H1 (cell line): ENCODE measurements around the gene ACKR3. TPM values are rescaled to one million over a fixed set of nuclear protein-coding genes. Genes with fewer than 3 reads are reported as not detected.

Source experiments
- CTCF ChIA-PET: fragments of 300-600 bp; sonication (Branson Sonifier 250); formaldehyde crosslinking; loops from one replicate; lab custom pipeline; 2021; ENCODE audit not compliant: partially characterized antibody; lab: Charles Lee
- POLR2A ChIA-PET: fragments of 300-600 bp; sonication (Branson Sonifier 250); formaldehyde crosslinking; loops from one replicate; lab custom pipeline; 2021; ENCODE audit warnings: inconsistent platforms; ENCODE audit not compliant: partially characterized antibody; lab: Charles Lee
- DNase-seq, 2 experiments: peaks; one replicate each; pipeline versions ENCODE4 v3.0.0 to v3.0.0-alpha.2; 2010 to 2022; ENCODE audit warnings: low spot score in 2 of 2, low read depth in 1 of 2, mixed read lengths in 1 of 2
- FAIRE-seq: peaks from 2 replicates; lab custom pipeline; 2011; peaks lifted over from hg19 to GRCh38; lab: Jason Lieb, UNC
- H2AFZ ChIP-seq: 2 replicates; pipeline ENCODE4 v1.8.1; 2012; ENCODE audit warnings: low read length, inconsistent platforms
- H2AK5ac ChIP-seq: 2 replicates; pipeline ENCODE4 v1.6.1; 2013; ENCODE audit warnings: low read depth, low read length
- H2BK120ac ChIP-seq: replicated peaks from 2 replicates; pipeline ENCODE3; 2013; ENCODE audit warnings: low read depth, low read length, inconsistent platforms
- H2BK12ac ChIP-seq: 2 replicates; pipeline ENCODE4 v1.6.1; 2013; ENCODE audit warnings: low read depth, low read length
- H2BK15ac ChIP-seq: 2 replicates; pipeline ENCODE4 v1.6.1; 2013; ENCODE audit warnings: low read length
- H2BK20ac ChIP-seq: 2 replicates; pipeline ENCODE4 v1.6.1; 2013; ENCODE audit warnings: low read length
- H2BK5ac ChIP-seq: 2 replicates; pipeline ENCODE4 v1.6.1; 2013; ENCODE audit warnings: low read depth, low read length
- H3K14ac ChIP-seq: 2 replicates; pipeline ENCODE4 v1.6.1; 2013; ENCODE audit warnings: inconsistent platforms; ENCODE audit not compliant: insufficient read length
- H3K18ac ChIP-seq: 2 replicates; pipeline ENCODE4 v1.6.1; 2013; ENCODE audit warnings: low read length; ENCODE audit errors: extremely low read depth
- H3K23ac ChIP-seq: 2 replicates; pipeline ENCODE4 v1.6.1; 2013; ENCODE audit warnings: inconsistent platforms; ENCODE audit not compliant: insufficient read length
- H3K23me2 ChIP-seq: 2 replicates; pipeline ENCODE4 v1.6.1; 2013; ENCODE audit warnings: low read depth, low read length
- H3K27ac ChIP-seq: 2 replicates; pipeline ENCODE4 v1.6.1; 2011; ENCODE audit warnings: low read depth, low read length, inconsistent platforms
- H3K27me3 ChIP-seq, 4 experiments: replicated peaks in 1 of 4; 1 replicate in 1 of 4; 2 replicates in 3 of 4; pipeline versions ENCODE4 v1.6.1 to v1.8.1; 2011 to 2013; ENCODE audit warnings: low read length in 3 of 4, mild to moderate bottlenecking in 3 of 4, inconsistent platforms in 2 of 4, mixed read lengths in 2 of 4, moderate library complexity in 1 of 4; ENCODE audit not compliant: control insufficient read depth in 3 of 4, insufficient read depth in 3 of 4; ENCODE audit errors: extremely low read depth in 1 of 4
- H3K36me3 ChIP-seq, 4 experiments: 2 replicates each; pipeline versions ENCODE4 v1.6.1 to v1.8.1; 2011 to 2013; ENCODE audit warnings: mild to moderate bottlenecking in 4 of 4, low read length in 3 of 4, moderate library complexity in 2 of 4, control low read depth in 1 of 4, inconsistent platforms in 1 of 4; ENCODE audit not compliant: insufficient read depth in 4 of 4, control insufficient read depth in 2 of 4
- H3K4ac ChIP-seq: replicated peaks from 2 replicates; pipeline ENCODE3; 2013; ENCODE audit warnings: low read length, low read depth, mixed read lengths, inconsistent platforms; ENCODE audit not compliant: insufficient read length
- H3K4me1 ChIP-seq, 4 experiments: replicated peaks in 1 of 4; 1 replicate in 1 of 4; 2 replicates in 3 of 4; pipeline versions ENCODE4 v1.6.1 to v1.8.1; 2011 to 2013; ENCODE audit warnings: low read length in 3 of 4, inconsistent platforms in 2 of 4, mixed read lengths in 1 of 4; ENCODE audit not compliant: insufficient read depth in 4 of 4, control insufficient read depth in 3 of 4
- H3K4me2 ChIP-seq, 2 experiments: 2 replicates each; pipeline versions ENCODE4 v1.6.1 to v1.8.1; 2011 to 2013; ENCODE audit warnings: low read depth in 2 of 2, low read length in 2 of 2, control low read depth in 1 of 2, inconsistent platforms in 1 of 2, mild to moderate bottlenecking in 1 of 2; ENCODE audit not compliant: insufficient read depth in 1 of 2
- H3K4me3 ChIP-seq, 4 experiments: fragments of 200-600, 300-600 bp in 1 of 4; sonication (generic), shearing (Covaris generic), sonication (Bioruptor Twin) in 1 of 4; 2 replicates each; pipeline versions ENCODE4 v1.5.1 to v1.8.1; 2011 to 2016; ENCODE audit warnings: low read length in 4 of 4, low read depth in 3 of 4, control low read depth in 2 of 4, inconsistent platforms in 2 of 4, mild to moderate bottlenecking in 2 of 4, mixed read lengths in 1 of 4, moderate library complexity in 1 of 4; ENCODE audit not compliant: insufficient read depth in 2 of 4; ENCODE audit errors: extremely low read depth in 1 of 4
- H3K56ac ChIP-seq: replicated peaks from 2 replicates; pipeline ENCODE3; 2013; ENCODE audit warnings: low read depth, mild to moderate bottlenecking, mixed read lengths, low read length, inconsistent platforms; ENCODE audit not compliant: insufficient read length
- H3K79me1 ChIP-seq: 2 replicates; pipeline ENCODE4 v1.6.1; 2013; ENCODE audit warnings: low read depth, low read length, control low read depth
- H3K79me2 ChIP-seq, 2 experiments: 2 replicates each; pipeline versions ENCODE4 v1.6.1 to v1.8.1; 2012 to 2013; ENCODE audit warnings: low read length in 2 of 2, mild to moderate bottlenecking in 2 of 2, inconsistent platforms in 1 of 2; ENCODE audit not compliant: insufficient read depth in 2 of 2, control insufficient read depth in 1 of 2
- H3K9ac ChIP-seq, 4 experiments: replicated peaks in 1 of 4; 1 replicate in 1 of 4; 2 replicates in 3 of 4; pipeline versions ENCODE4 v1.6.1 to v1.8.1; 2011 to 2013; ENCODE audit warnings: low read depth in 3 of 4, low read length in 3 of 4, control low read depth in 2 of 4, mild to moderate bottlenecking in 2 of 4, moderate library complexity in 2 of 4, inconsistent platforms in 1 of 4; ENCODE audit errors: extremely low read depth in 1 of 4
- H3K9me3 ChIP-seq, 2 experiments: 2 replicates each; pipeline versions ENCODE4 v1.6.1 to v1.8.1; 2012 to 2013; ENCODE audit warnings: mild to moderate bottlenecking in 2 of 2, moderate library complexity in 2 of 2, control low read depth in 1 of 2, inconsistent platforms in 1 of 2, low read depth in 1 of 2, low read length in 1 of 2, mixed read lengths in 1 of 2; ENCODE audit not compliant: insufficient read depth in 2 of 2
- H4K20me1 ChIP-seq, 2 experiments: replicated peaks in 1 of 2; 2 replicates each; pipeline versions ENCODE3 to v1.8.1; 2011 to 2013; ENCODE audit warnings: inconsistent platforms in 2 of 2, low read length in 2 of 2, mild to moderate bottlenecking in 1 of 2; ENCODE audit not compliant: insufficient read depth in 2 of 2, control insufficient read depth in 1 of 2
- H4K5ac ChIP-seq: 2 replicates; pipeline ENCODE4 v1.6.1; 2013; ENCODE audit warnings: low read length, low read depth, mixed read lengths, inconsistent platforms; ENCODE audit not compliant: insufficient read length
- H4K8ac ChIP-seq: 2 replicates; pipeline ENCODE4 v1.8.0; 2013; ENCODE audit warnings: mild to moderate bottlenecking, moderate library complexity, low read length, inconsistent platforms; ENCODE audit not compliant: insufficient read depth; ENCODE audit errors: extremely low read depth
- H4K91ac ChIP-seq: replicated peaks from 2 replicates; pipeline ENCODE3; 2013; ENCODE audit warnings: low read length, mixed read lengths, inconsistent platforms; ENCODE audit not compliant: insufficient read length
- BCL11A ChIP-seq, 2 experiments: IDR thresholded peaks; one replicate each; pipeline ENCODE4 v1.6.1; 2011; ENCODE audit warnings: low read depth in 2 of 2, low read length in 2 of 2, mild to moderate bottlenecking in 2 of 2
- EGR1 ChIP-seq: IDR thresholded peaks from 2 replicates; pipeline ENCODE4 v1.6.1; 2011; ENCODE audit warnings: low read depth, low read length, borderline replicate concordance
- JUND ChIP-seq: IDR thresholded peaks from 2 replicates; pipeline ENCODE4 v1.6.1; 2011; ENCODE audit warnings: mild to moderate bottlenecking, improper control_type of control experiment, low read length
- KDM5A ChIP-seq: fragments of 200-600 bp; IDR thresholded peaks from 2 replicates; pipeline ENCODE4 v1.7.1; 2012; ENCODE audit warnings: mild to moderate bottlenecking, low read length, inconsistent platforms, mixed read lengths
- PHF8 ChIP-seq: fragments of 200-600 bp; sonication (generic); conservative IDR thresholded peaks from 2 replicates; pipeline ENCODE4 v1.7.1; 2012; ENCODE audit warnings: low read depth, mild to moderate bottlenecking, inconsistent platforms, low read length, moderate library complexity
- POLR2AphosphoS5 ChIP-seq: IDR thresholded peaks from 2 replicates; pipeline ENCODE4 v1.6.1; 2011; ENCODE audit warnings: low read depth, low read length
- RAD21 ChIP-seq, 2 experiments: IDR thresholded peaks in 1 of 2; conservative IDR thresholded peaks in 1 of 2; 2 replicates each; pipeline ENCODE4 v1.6.1; 2011; ENCODE audit warnings: low read depth in 2 of 2, low read length in 2 of 2, improper control_type of control experiment in 1 of 2, inconsistent platforms in 1 of 2, mild to moderate bottlenecking in 1 of 2, moderate library complexity in 1 of 2
- SIX5 ChIP-seq: IDR thresholded peaks from 2 replicates; pipeline ENCODE4 v1.6.1; 2011; ENCODE audit warnings: mild to moderate bottlenecking, low read depth, low read length
- SP1 ChIP-seq: IDR thresholded peaks from 2 replicates; pipeline ENCODE4 v1.6.1; 2011; ENCODE audit warnings: low read depth, low read length
- TAF1 ChIP-seq: IDR thresholded peaks from 2 replicates; pipeline ENCODE4 v1.6.1; 2011; ENCODE audit warnings: mild to moderate bottlenecking, low read depth, low read length
- WGBS, 2 experiments: shearing (Covaris generic) in 1 of 2; methylation state at CpG; one replicate each; pipeline versions ENCODE4 v1.1.6 to v1.1.7; 2013 to 2015; ENCODE audit warnings: low lambda C conversion rate in 2 of 2, mixed read lengths in 2 of 2, inconsistent platforms in 1 of 2, low coverage in 1 of 2, missing lambda C conversion rate in 1 of 2; ENCODE audit not compliant: insufficient replicate concordance in 2 of 2, insufficient coverage in 1 of 2, insufficient read length in 1 of 2; ENCODE audit errors: extremely low coverage in 1 of 2, missing lambda C conversion rate in 1 of 2; 5-methylcytosine and 5-hydroxymethylcytosine counted together
- polyA plus RNA-seq, 7 experiments: library from polyadenylated mRNA; depleted of rRNA in 3 of 7; stranded (reverse) in 5 of 7; unstranded in 2 of 7; fragments of >200 nt in 5 of 7; fragments of 200-250 nt in 2 of 7; gene quantifications; 1 replicate in 5 of 7; 2 replicates in 1 of 7; 4 replicates in 1 of 7; pipeline versions ENCODE4 v1.2.1 to v1.2.3, GENCODE V29; 2011 to 2013; ENCODE audit warnings: missing spikeins in 2 of 7, mixed read lengths in 2 of 7
- total RNA-seq: library from RNA; stranded (reverse); fragmentation: NEBNext Ultra II Directional; extraction: Animal tissue kit (Norgen Biotek cat#: 25700); gene quantifications from 2 replicates; pipeline ENCODE4 v1.2.1, GENCODE V29; 2021

ACKR3 gene
- total and polyA plus RNA-seq, 2 of the 8 experiments (the other 6 are each of a cell fraction or from before 2014, with no cell fraction given): 1.4 to 24.4 TPM

DNA sequence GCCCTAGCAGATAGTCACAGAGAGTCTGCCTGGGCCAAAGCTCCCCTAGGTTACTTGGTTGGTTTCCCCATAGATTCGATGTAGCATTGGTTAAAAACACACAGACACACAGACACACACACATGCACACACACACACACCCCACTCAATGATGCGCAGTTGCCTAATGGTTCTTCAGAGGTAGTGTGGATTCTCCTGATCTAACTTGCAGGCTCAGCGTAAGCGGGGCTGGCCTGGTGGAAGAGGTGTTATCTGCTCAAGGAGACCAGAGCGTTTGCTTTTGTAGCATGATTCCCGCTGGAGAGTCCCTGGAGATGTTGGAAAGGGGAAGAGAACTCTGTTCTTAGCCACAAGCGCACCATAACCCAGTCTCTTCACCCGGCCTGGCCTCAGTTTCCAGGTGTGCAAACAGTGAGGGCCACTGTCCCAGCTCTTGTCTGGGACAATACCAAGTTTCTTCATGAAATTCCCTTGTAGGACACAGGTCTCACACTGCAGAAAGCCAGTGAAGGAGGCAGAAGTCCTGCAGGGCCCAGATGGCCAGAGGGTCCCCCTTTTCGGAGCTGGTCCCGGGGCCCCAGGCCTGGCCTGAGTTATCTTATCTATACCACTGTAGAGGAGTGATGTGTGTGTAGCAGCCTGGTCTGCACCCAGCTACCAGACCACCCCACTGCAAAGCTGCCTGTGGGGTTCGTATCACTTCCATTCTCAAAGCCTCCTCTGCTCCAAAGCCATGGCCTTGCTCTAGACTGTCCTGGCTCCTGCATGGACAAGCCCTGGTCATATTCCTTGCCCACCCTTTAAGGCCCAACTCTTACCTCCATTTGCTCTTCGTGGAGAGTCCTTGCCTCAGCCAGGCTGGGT is 3.7 kb downstream of the ACKR3 start:
- H3K36me3 ChIP-seq: no peaks in the 10 kb centered on the region
- TF ChIP-seq JUND (no peak), SP1 (no peak), BCL11A (IDR thresholded peaks at IDR 0.05; ENCODE audit: low read depth in 2 of 2, low read length in 2 of 2) (no peak), RAD21 (IDR thresholded peaks at IDR 0.05 in 1 of 2, conservative IDR thresholded peaks at IDR 0.05 in 1 of 2; ENCODE audit: low read depth in 2 of 2, low read length in 2 of 2) (no peak), EGR1 (no peak), TAF1 (no peak), POLR2AphosphoS5 (no peak), SIX5 (no peak), PHF8 (no peak), KDM5A (no peak)
- TF ChIP-seq, all 59 proteins: peak for 0

More for the DNA sequence above, 3.7 kb downstream of the ACKR3 start:
- no peak overlapping the region for H3K9ac ChIP-seq
- no peak overlapping the region for H4K91ac ChIP-seq
- H2BK120ac ChIP-seq: no peak overlapping the region
- no peaks in the 10 kb centered on the region for H3K79me1 ChIP-seq
- H3K79me2 ChIP-seq: no peaks in the 10 kb centered on the region
- no peak overlapping the region for H3K27ac ChIP-seq
- no peak overlapping the region for H2AFZ ChIP-seq
- peaks cover 3% of the 10 kb centered on the region; the same call in 1 of the 2 replicates for H3K23me2 ChIP-seq
- H4K20me1 ChIP-seq: no peaks in the 10 kb centered on the region
- DNase-seq (no peak), FAIRE-seq (no peak)
- H3K14ac ChIP-seq: peak overlapping the region; percentile 70
- H3K9me3 ChIP-seq: no peaks in the 10 kb centered on the region
- no peak overlapping the region for H4K5ac ChIP-seq
- H2BK20ac ChIP-seq: no peak overlapping the region
- no peak overlapping the region for H2BK15ac ChIP-seq
- no peak overlapping the region for H3K4ac ChIP-seq
- H2BK12ac ChIP-seq: no peak overlapping the region
- peaks cover 6 to 28% (median 21%) of the 10 kb centered on the region in 4 experiments for H3K4me1 ChIP-seq
- peaks cover 2 to 7% (median 5%) of the 10 kb centered on the region in 4 experiments for H3K27me3 ChIP-seq
- H3K23ac ChIP-seq: no peak overlapping the region
- no peak overlapping the region for H3K4me2 ChIP-seq
- CTCF ChIA-PET: interaction anchor here (0.6 to 1.1 kb wide), 5 partner anchors 11 to 507 kb away, joined by 3 to 4 read pairs (median 3); no protein-coding TSS in a partner anchor
- POLR2A ChIA-PET: no interaction called here
- H2AK5ac ChIP-seq: no peak overlapping the region
- 95% methylated on average over 9 of the region's 12 CpGs; no CpG with 5 or more reads in 1 of the 2 experiments for WGBS, 2 experiments
- no peak overlapping the region for H2BK5ac ChIP-seq
- H4K8ac ChIP-seq: no peak overlapping the region
- H3K18ac ChIP-seq: no peak overlapping the region
- no peak overlapping the region for H3K56ac ChIP-seq
- no peak overlapping the region for H3K4me3 ChIP-seq
